Measurements from ENCODE around the gene ZNRF2. TPM values are rescaled to one million over a fixed set of nuclear protein-coding genes. Genes with fewer than 3 reads are reported as not detected.
"Not testable (repeated sequence)": the region's sequence is repeated elsewhere in the genome, so short reads cannot be mapped to it uniquely, and the experiment has no call there.

The ZNRF2 gene
- total and polyA plus RNA-seq, 9 donors = 3.0 to 24.8 (median 11.5) TPM

DNA sequence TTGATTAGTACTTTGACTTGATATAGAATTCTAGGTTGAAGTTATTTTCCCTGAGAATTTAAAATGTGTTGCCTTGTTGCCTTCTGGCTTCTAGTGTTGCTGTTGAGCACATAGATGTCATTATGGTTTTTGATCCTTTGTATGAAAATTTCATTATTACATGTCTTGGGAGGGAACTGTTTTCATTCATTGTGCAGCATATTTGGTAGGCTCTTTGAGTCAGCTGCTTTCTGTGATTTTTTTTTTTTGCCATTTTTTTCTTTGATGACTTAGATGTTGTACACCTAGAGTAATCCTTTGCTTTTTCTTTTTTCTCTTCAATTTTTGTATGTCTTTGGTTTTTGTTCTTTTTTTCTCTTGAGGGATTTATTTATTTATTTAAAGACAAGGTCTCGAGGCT, 13.1 kb downstream of the ZNRF2 start:
- H3K27ac ChIP-seq; intact Hi-C loops (cut with DNase I): not testable (repeated sequence)
- WGBS, 3 donors = 95 to 100% (median 100%) methylated on average over 1 of the region's 1 CpG

DNA sequence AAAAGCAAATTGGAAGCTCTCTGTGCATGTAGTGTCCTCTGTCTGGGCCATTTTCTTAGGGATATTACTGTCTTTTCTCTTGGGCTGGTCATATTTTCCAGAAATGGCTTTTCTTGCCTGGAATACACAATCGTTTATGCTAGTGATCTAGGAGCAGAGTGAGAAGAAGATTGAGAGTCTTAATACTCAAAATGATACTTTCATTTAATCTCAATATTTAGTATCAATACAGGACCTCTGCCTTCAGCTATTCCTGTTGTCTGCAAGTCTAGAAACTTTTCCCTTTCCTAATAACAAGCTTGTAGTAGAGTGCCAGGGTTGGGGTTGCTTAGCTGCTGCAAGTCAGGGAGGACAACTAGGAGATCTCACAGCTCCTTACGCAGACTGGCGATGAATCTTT, 14.0 kb downstream of the ZNRF2 start:
- WGBS, 3 donors = 66 to 82% (median 69%) methylated on average over 3 of the region's 3 CpGs
- H3K4me3 ChIP-seq; DNase-seq; H3K4me1 ChIP-seq (ENCODE audit: insufficient read depth); H3K36me3 ChIP-seq; H3K27me3 ChIP-seq; H3K9me3 ChIP-seq; H3K27ac ChIP-seq; intact Hi-C loops (cut with DNase I): not testable (repeated sequence)

More for the DNA sequence above, 13.1 kb downstream of the ZNRF2 start:
- not testable (repeated sequence) for H3K4me3 ChIP-seq; H3K27me3 ChIP-seq; H3K4me1 ChIP-seq (ENCODE audit: insufficient read depth); DNase-seq; H3K9me3 ChIP-seq; H3K36me3 ChIP-seq

DNA sequence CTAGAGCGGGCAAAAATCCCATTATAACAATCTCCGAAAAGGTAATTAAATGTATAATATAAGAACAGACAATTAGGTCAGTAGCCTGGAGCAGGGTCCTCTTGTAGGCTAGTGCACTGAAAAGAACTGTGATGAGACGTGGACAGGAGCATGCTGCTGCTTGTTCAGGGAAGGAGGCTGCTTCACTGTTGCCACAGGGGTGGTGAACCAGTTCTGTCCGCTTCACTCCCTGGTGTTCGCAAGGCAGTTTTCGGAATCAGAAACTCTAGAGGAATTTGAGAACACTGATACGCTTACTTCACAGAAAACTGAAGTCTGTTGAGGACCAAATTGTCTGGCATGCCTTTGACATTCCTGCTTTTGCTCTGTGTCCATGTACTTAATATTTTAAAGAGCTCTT, 17.4 kb downstream of the ZNRF2 start:
- H3K4me1 ChIP-seq (ENCODE audit: insufficient read depth) = peaks cover 2% of the 10 kb centered on the region

DNA sequence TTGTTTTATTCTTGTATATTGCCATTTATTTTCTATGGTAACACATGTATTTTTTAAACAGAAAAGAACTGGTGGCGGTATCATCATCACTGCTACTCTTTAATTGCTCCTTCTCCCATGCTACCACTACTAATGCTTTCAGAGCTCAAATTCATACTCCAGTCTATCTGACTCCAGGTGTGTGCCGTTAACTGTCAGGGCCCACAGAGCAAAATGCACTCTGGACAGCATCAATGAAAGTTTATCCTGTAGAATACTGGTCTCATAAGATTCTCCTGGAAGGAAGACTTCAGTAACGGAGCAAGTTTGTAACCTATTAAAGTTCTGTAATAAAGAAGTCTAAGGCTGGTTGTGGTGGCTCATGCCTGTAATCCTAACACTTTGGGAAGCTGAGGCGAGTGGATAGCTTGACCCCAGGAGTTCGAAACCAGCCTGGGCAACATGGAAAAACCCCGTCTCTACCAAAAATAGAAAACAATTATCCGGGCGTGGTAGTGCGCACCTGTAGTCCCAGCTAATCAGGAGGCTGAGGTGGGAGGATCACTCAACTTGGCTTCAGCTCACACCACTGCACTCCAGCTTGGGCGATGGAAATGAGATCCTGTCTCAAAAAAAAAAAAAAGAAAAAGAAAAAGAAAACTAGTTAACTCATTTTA, 18.4 kb downstream of the ZNRF2 start:
- Histone ChIP-seq H3K36me3 (no peaks in the 10 kb centered on the region), H3K4me1 (ENCODE audit: insufficient read depth) (peaks cover 2% of the 10 kb centered on the region), H3K27me3 (no peaks in the 10 kb centered on the region), H3K27ac (no peak overlapping the region), H3K9me3 (no peaks in the 10 kb centered on the region), H3K4me3 (no peak overlapping the region)
- intact Hi-C loops (cut with DNase I) = no loop called here
- 95 to 97% (median 96%) methylated on average over 10 of the region's 10 CpGs for WGBS, 3 donors
- TF ChIP-seq, protein P1, sequence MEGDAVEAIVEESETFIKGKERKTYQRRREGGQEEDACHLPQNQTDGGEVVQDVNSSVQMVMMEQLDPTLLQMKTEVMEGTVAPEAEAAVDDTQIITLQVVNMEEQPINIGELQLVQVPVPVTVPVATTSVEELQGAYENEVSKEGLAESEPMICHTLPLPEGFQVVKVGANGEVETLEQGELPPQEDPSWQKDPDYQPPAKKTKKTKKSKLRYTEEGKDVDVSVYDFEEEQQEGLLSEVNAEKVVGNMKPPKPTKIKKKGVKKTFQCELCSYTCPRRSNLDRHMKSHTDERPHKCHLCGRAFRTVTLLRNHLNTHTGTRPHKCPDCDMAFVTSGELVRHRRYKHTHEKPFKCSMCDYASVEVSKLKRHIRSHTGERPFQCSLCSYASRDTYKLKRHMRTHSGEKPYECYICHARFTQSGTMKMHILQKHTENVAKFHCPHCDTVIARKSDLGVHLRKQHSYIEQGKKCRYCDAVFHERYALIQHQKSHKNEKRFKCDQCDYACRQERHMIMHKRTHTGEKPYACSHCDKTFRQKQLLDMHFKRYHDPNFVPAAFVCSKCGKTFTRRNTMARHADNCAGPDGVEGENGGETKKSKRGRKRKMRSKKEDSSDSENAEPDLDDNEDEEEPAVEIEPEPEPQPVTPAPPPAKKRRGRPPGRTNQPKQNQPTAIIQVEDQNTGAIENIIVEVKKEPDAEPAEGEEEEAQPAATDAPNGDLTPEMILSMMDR (IDR thresholded peaks at IDR 0.05) = no peak
- TF ChIP-seq EP300 (IDR thresholded peaks at IDR 0.05) (no peak), POLR2A (IDR thresholded peaks at IDR 0.05) (no peak)
- DNase-seq = no peak

More for the DNA sequence above, 17.4 kb downstream of the ZNRF2 start:
- Histone ChIP-seq H3K27ac (no peak overlapping the region), H3K4me3 (no peak overlapping the region), H3K9me3 (no peaks in the 10 kb centered on the region), H3K36me3 (no peaks in the 10 kb centered on the region), H3K27me3 (no peaks in the 10 kb centered on the region)
- TF ChIP-seq POLR2A (IDR thresholded peaks at IDR 0.05) (no peak), EP300 (IDR thresholded peaks at IDR 0.05) (no peak)
- TF ChIP-seq, protein P1 (IDR thresholded peaks at IDR 0.05) = no peak
- intact Hi-C loops (cut with DNase I) = no loop called here
- 95 to 96% (median 96%) methylated on average over 7 of the region's 7 CpGs for WGBS, 3 donors
- DNase-seq = no peak

DNA sequence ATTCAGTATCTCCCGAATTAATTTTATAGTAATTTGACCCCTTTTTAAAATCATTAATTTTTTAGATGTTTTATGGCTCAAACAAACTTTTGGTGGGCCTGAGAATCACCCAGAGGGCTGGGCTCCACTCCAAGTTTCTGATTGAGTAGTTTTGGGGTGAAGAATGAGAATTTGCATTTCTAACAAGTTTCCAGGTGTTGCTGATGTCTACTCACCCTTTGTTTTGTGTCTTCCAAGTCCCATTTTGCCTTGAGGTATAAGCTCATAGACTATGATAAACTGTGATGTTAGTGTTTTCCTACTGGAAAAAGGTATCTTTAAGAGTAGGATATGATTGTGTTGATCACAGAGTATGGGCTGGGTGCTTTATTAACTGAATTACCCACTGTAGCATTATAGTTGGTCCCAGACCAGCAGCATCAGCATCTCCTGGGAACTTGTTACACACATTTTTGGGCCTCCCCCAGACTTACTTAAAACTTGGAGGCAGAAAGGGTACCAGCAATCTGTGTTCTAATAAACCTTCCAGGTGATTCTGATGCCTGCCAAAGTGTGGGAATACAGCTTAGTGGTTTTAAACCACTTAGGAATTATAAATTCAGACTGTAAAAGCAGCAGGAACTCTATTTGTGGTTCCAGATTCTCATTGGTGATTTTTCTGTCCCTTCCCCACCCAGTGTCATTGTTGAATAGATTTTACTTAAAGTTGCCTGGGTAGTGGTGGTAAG, 19.1 kb downstream of the ZNRF2 start:
- no peaks in the 10 kb centered on the region for H3K27me3 ChIP-seq
- no peaks in the 10 kb centered on the region for H3K9me3 ChIP-seq
- no peak for DNase-seq
- peaks cover 2% of the 10 kb centered on the region for H3K4me1 ChIP-seq (ENCODE audit: insufficient read depth)
- intact Hi-C loops (cut with DNase I) = no loop called here
- no peaks in the 10 kb centered on the region for H3K36me3 ChIP-seq
- no peak overlapping the region for H3K27ac ChIP-seq
- H3K4me3 ChIP-seq = no peak overlapping the region
- TF ChIP-seq POLR2A (IDR thresholded peaks at IDR 0.05) = no peak
- no peak for TF ChIP-seq EP300 (IDR thresholded peaks at IDR 0.05)
- TF ChIP-seq, protein P1 (IDR thresholded peaks at IDR 0.05) = no peak
- 88 to 96% (median 92%) methylated on average over 1 of the region's 1 CpG for WGBS, 3 donors

Data from ovary (tissue), 9 donors.